Measurements from ENCODE around the gene TGM5. TPM values are rescaled to one million over a fixed set of nuclear protein-coding genes. Genes with fewer than 3 reads are reported as not detected.

TGM5 gene
- total RNA-seq, 1 experiment from 2014 or later: 0.39 TPM

DNA sequence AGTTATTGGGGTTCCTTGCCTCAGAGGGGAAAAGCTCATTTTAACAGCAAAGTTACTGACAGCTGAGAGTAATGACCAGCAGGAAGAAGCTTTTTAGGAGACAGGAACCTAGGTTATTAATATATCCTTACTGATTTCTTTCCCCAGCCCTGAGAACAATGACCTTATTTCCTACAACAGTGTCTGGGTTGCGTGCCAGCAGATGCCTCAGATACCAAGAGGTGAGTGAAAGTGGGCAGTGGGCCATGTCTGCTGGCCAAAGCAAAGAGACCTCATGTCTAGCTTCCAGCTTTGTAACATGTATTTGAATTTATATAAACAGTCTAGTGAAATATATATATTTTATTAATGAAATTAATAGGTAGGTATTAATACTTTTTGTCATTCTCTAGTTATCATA lies 76.5 kb downstream of the TGM5 start:
- H3K79me2 ChIP-seq (ENCODE audit: low read depth): peaks cover 13% of the 10 kb centered on the region; the same call in 1 of the 2 replicates
- ChIA-PET CTCF (no interaction called here), POLR2A (ENCODE audit: unreplicated experiment) (no interaction called here)
- no peaks in the 10 kb centered on the region for H3K27me3 ChIP-seq (ENCODE audit: insufficient read depth, low read depth)
- no peaks in the 10 kb centered on the region for H4K20me1 ChIP-seq (ENCODE audit: insufficient read depth)
- H2AFZ ChIP-seq: no peak overlapping the region
- H3K9me2 ChIP-seq (ENCODE audit: insufficient read depth): no peaks in the 10 kb centered on the region
- H3K4me3 ChIP-seq: no peak overlapping the region
- H3K4me1 ChIP-seq (replicated peaks; ENCODE audit: insufficient read depth): peaks cover 12% of the 10 kb centered on the region
- intact Hi-C loops (cut with micrococcal nuclease; ENCODE audit: unreplicated experiment): no loop called here
- 0 out of 2 replicates have a peak, but pooled peaks cover 14% of the 10 kb centered on the region for H3K36me3 ChIP-seq (ENCODE audit: low read depth)
- no peak overlapping the region for H3K4me2 ChIP-seq
- H3K9me3 ChIP-seq (ENCODE audit: insufficient read depth, low read depth): no peaks in the 10 kb centered on the region
- BruUV-seq (replicated peaks): no TSS peak
- H3F3A ChIP-seq (ENCODE audit: insufficient read depth, low read depth): 0 out of 2 replicates have a peak, but pooled peaks cover 2% of the 10 kb centered on the region
- TF ChIP-seq, protein P1, sequence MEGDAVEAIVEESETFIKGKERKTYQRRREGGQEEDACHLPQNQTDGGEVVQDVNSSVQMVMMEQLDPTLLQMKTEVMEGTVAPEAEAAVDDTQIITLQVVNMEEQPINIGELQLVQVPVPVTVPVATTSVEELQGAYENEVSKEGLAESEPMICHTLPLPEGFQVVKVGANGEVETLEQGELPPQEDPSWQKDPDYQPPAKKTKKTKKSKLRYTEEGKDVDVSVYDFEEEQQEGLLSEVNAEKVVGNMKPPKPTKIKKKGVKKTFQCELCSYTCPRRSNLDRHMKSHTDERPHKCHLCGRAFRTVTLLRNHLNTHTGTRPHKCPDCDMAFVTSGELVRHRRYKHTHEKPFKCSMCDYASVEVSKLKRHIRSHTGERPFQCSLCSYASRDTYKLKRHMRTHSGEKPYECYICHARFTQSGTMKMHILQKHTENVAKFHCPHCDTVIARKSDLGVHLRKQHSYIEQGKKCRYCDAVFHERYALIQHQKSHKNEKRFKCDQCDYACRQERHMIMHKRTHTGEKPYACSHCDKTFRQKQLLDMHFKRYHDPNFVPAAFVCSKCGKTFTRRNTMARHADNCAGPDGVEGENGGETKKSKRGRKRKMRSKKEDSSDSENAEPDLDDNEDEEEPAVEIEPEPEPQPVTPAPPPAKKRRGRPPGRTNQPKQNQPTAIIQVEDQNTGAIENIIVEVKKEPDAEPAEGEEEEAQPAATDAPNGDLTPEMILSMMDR (conservative IDR thresholded peaks at IDR 0.05): no peak
- no peak for TF ChIP-seq EZH2 (IDR thresholded peaks at IDR 0.05; ENCODE audit: low read depth)
- no peak for DNase-seq
- no peak overlapping the region for H3K27ac ChIP-seq

DNA sequence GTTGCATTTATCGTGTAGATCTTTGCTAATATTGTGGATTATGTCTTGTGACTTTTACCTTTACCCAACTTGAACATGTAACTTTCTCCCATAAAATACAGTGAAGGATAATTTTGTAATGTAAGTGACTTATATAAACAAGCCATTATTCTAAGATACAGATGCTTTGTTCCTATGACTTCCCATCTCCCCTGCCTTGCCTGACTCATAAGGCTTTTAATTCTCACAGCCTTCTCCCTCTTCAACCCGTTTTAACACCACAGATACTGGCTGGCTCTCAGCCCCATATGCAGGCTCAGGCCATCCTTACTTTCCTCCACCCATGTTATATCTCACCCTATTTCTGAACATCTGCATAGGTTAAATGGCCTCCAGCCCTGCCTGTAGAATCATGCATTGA lies 77.4 kb downstream of the TGM5 start:
- CTCF ChIA-PET: interaction anchor here (0.6 kb wide), 1 partner anchor 94 kb away, joined by 3 read pairs; no protein-coding TSS in a partner anchor
- peaks cover 13% of the 10 kb centered on the region; the same call in 1 of the 2 replicates for H3K79me2 ChIP-seq (ENCODE audit: low read depth)
- H3K36me3 ChIP-seq (ENCODE audit: low read depth): 0 out of 2 replicates have a peak, but pooled peaks cover 9% of the 10 kb centered on the region
- H3K27ac ChIP-seq: no peak overlapping the region
- TF ChIP-seq, protein P1 (conservative IDR thresholded peaks at IDR 0.05): no peak
- TF ChIP-seq EZH2 (IDR thresholded peaks at IDR 0.05; ENCODE audit: low read depth): no peak
- BruUV-seq (replicated peaks): no TSS peak
- peaks cover 16% of the 10 kb centered on the region for H3K4me1 ChIP-seq (replicated peaks; ENCODE audit: insufficient read depth)
- H4K20me1 ChIP-seq (ENCODE audit: insufficient read depth): no peaks in the 10 kb centered on the region
- no peaks in the 10 kb centered on the region for H3K27me3 ChIP-seq (ENCODE audit: insufficient read depth, low read depth)
- no peak overlapping the region for H2AFZ ChIP-seq
- no peak overlapping the region for H3K4me2 ChIP-seq
- no peaks in the 10 kb centered on the region for H3K9me3 ChIP-seq (ENCODE audit: insufficient read depth, low read depth)
- intact Hi-C loops (cut with micrococcal nuclease; ENCODE audit: unreplicated experiment): loop anchor here (5.0 kb wide), 1 partner anchor 487 kb away; no protein-coding TSS in a partner anchor
- POLR2A ChIA-PET (ENCODE audit: unreplicated experiment): no interaction called here
- H3K4me3 ChIP-seq: no peak overlapping the region
- H3F3A ChIP-seq (ENCODE audit: insufficient read depth, low read depth): peaks cover 11% of the 10 kb centered on the region; the same call in 1 of the 2 replicates
- H3K9me2 ChIP-seq (ENCODE audit: insufficient read depth): no peaks in the 10 kb centered on the region
- DNase-seq: no peak

DNA sequence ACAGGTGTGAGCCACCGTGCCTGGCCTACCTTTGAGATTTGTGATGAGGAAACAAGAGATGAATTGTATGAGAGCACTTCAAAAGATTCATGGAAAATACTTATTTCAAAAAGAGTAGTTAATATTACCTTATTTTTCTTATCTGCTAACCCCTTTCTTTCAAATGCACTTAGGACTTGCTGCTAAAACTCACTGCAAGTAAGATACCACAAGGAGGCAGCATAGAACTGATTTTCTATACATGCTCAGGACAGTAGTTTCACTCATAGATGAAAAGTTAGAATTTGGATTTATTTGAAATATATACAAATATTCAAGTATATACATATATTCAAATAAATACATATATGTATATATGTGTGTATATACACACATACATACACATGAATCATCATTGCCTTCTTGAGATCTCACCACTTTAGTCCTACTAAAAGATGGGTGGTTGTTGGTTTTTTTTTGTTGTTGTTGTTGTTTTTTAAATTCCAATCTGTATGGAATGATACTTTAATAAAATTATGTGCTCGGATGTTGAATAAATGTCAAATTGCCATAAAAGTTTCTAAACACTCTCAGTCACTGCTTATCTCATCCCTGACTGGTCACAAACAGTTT lies 79.1 kb downstream of the TGM5 start:
- DNase-seq: peak in 1 of 2 experiments; percentile 52
- intact Hi-C loops (cut with micrococcal nuclease; ENCODE audit: unreplicated experiment): loop anchor here (5.0 kb wide), 1 partner anchor 485 kb away; no protein-coding TSS in a partner anchor

More for the DNA sequence above, 79.1 kb downstream of the TGM5 start:
- no TSS peak for BruUV-seq (replicated peaks)
- H3K27me3 ChIP-seq (ENCODE audit: insufficient read depth, low read depth): no peaks in the 10 kb centered on the region
- H3K4me2 ChIP-seq: peak overlapping the region; percentile 97
- H3F3A ChIP-seq (ENCODE audit: insufficient read depth, low read depth): peaks cover 16% of the 10 kb centered on the region; the same call in 1 of the 2 replicates
- CTCF ChIA-PET: interaction anchor here (0.6 kb wide), 1 partner anchor 17 kb away, joined by 5 read pairs; no protein-coding TSS in a partner anchor
- H3K4me3 ChIP-seq: no peak overlapping the region
- no peak overlapping the region for H2AFZ ChIP-seq
- TF ChIP-seq EZH2 (IDR thresholded peaks at IDR 0.05; ENCODE audit: low read depth): no peak
- TF ChIP-seq, protein P1 (conservative IDR thresholded peaks at IDR 0.05): peak; percentile 73
- 0 out of 2 replicates have a peak, but pooled peaks cover 9% of the 10 kb centered on the region for H3K36me3 ChIP-seq (ENCODE audit: low read depth)
- peaks cover 30% of the 10 kb centered on the region for H3K4me1 ChIP-seq (replicated peaks; ENCODE audit: insufficient read depth)
- no peaks in the 10 kb centered on the region for H3K9me2 ChIP-seq (ENCODE audit: insufficient read depth)
- POLR2A ChIA-PET (ENCODE audit: unreplicated experiment): no interaction called here
- no peak overlapping the region for H3K27ac ChIP-seq
- H3K9me3 ChIP-seq (ENCODE audit: insufficient read depth, low read depth): no peaks in the 10 kb centered on the region
- H4K20me1 ChIP-seq (ENCODE audit: insufficient read depth): no peaks in the 10 kb centered on the region
- peaks cover 13% of the 10 kb centered on the region; the same call in 1 of the 2 replicates for H3K79me2 ChIP-seq (ENCODE audit: low read depth)

Data from PC-9 (cell line).